ENCODE measurements around the gene RNF220. TPM values are rescaled to one million over a fixed set of nuclear protein-coding genes. Genes with fewer than 3 reads are reported as not detected.

The RNF220 gene
- total and polyA plus RNA-seq, 2 of the 13 experiments (the other 11 are each of a cell fraction or from before 2014, with no cell fraction given), result 48.2 to 72.1 TPM

DNA sequence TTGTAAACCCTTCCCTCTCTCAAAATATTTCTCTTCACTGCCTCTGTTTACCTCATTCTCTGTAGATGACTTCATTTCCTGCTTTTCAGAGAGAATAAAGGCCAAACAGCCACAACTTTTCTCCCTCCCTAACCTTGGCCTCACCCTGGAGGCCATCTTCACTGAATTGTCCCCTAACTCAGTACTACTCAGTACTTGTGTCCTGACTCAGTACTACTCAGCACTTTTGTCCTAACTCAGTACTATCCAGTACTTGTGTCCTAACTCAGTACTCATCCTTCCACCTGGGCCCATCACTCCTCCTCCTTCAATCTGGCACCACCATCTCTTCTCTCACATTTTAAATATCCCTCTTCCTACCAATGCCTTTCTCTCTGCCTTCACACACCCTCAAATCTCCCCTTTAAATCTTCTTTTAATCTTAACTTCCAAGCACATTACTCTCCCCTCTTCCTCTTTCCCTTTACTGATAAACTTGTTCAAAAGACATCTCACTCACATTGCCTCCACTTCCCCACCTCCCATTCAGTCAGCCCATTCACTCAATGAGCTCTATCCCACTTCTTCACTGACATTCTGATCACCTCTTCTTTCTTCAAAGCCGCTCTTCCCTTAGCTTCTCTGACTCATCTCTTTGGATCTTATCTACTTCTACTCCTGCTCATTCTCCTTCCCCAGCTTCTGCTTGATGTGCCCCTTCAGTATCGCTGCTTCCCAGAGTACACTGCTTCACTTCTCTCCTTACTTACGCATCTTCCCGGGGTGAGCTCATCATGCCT lies 121.4 kb downstream of the RNF220 start:
- no TSS peak for BruUV-seq (replicated peaks)
- ATAC-seq (no peak), DNase-seq (ENCODE audit: low spot score) (no peak), FAIRE-seq (no peak)
- intact Hi-C loops (cut with micrococcal nuclease; ENCODE audit: unreplicated experiment), result no loop called here
- H3K27me3 ChIP-seq (ENCODE audit: control insufficient read depth in 1 of 2, insufficient read depth in 2 of 2, low read length in 2 of 2), result no peaks in the 10 kb centered on the region
- no peak for TF ChIP-seq ZNF446 (CRISPR knock-in tag; IDR thresholded peaks at IDR 0.05)
- peak; percentile 93 for TF ChIP-seq ZSCAN21 (CRISPR knock-in tag; IDR thresholded peaks at IDR 0.05; ENCODE audit: borderline replicate concordance)
- H2AFZ ChIP-seq (ENCODE audit: low read length), result no peak overlapping the region
- CTCF ChIA-PET (ENCODE audit: low intra/inter-chr PET ratio, low total read pairs), result no interaction called here
- POLR2A ChIA-PET, result no interaction called here
- H3K9ac ChIP-seq (ENCODE audit: insufficient read depth, low read depth, low read length), result no peak overlapping the region
- no peak overlapping the region for H3K4me3 ChIP-seq (replicated peaks in 1 of 3; ENCODE audit: insufficient read depth in 1 of 3, low read depth in 2 of 3, low read length in 3 of 3)
- H3K27ac ChIP-seq (ENCODE audit: extremely low read length, insufficient read depth, low read length), result no peak overlapping the region
- H3K79me2 ChIP-seq (ENCODE audit: insufficient read depth, low read length), result no peaks in the 10 kb centered on the region
- in situ Hi-C loops (cut with HindIII; ENCODE audit: extremely low pct_ligation_motif_present, low pct_unique_long_range_greater_than_20kb), result no loop called here
- no peak overlapping the region for H3K4me2 ChIP-seq (ENCODE audit: low read depth, low read length)
- no peaks in the 10 kb centered on the region for H3K9me3 ChIP-seq (ENCODE audit: low read length)
- no peaks in the 10 kb centered on the region for H4K20me1 ChIP-seq (ENCODE audit: insufficient read depth, low read length)
- 76% methylated on average over 4 of the region's 4 CpGs for WGBS (ENCODE audit: low lambda C conversion rate)
- peaks cover 6% of the 10 kb centered on the region for H3K4me1 ChIP-seq (ENCODE audit: insufficient read depth, low read length)
- H3K36me3 ChIP-seq (replicated peaks in 1 of 2; ENCODE audit: control insufficient read depth in 1 of 2, insufficient read depth in 2 of 2, low read length in 2 of 2), result peaks cover 0 to 3% of the 10 kb centered on the region in 2 experiments; a peak in 2 of 5 replicates

DNA sequence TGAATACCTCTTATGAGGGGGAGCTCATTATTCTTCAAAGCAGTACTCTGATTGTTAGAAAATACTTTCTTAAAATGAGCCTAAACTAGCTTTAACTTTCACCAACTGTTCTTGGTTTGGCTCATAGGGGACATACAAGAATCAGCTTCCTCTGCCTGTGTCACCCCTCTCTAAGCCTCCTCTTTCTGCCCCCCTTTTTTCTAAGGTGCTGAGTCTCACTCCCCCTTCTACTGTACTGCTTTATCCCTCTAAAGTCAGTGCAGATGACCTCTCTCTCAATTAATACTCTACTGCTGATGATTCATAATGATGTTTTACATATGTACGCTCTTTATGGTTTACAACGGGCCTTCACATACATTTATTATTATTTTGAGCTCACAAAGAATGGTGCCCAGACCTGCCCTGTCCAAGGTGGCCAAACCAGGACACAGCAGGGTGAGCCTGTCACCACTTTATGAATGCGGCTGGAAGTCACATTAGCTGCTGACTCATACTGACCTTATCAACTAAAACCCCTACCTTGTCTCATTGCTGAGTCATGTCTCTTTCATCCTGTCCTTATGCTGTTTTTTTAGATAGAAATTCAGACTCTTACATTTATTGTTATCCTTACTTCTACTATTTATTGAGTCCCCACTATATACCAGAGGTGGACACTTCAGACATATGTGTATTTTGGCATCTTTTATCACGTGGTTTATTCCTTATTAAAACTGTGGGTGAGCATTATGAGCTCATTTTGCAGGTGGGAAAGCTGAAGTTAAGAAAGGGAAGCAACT lies 126.9 kb downstream of the RNF220 start:
- peak; percentile 44 for FAIRE-seq
- no TSS peak for BruUV-seq (replicated peaks)
- TF ChIP-seq NR2F6 (IDR thresholded peaks at IDR 0.05) (no peak), NR2F6 (CRISPR knock-in tag; IDR thresholded peaks at IDR 0.05) (peak; percentile 58), MAFK (conservative IDR thresholded peaks at IDR 0.05 in 1 of 2, IDR thresholded peaks at IDR 0.05 in 1 of 2; ENCODE audit: low read length in 2 of 2) (peak; percentile 78 to 84), ZEB1 (IDR thresholded peaks at IDR 0.05; ENCODE audit: insufficient replicate concordance, low read depth) (no peak)
- TF ChIP-seq, protein P1, sequence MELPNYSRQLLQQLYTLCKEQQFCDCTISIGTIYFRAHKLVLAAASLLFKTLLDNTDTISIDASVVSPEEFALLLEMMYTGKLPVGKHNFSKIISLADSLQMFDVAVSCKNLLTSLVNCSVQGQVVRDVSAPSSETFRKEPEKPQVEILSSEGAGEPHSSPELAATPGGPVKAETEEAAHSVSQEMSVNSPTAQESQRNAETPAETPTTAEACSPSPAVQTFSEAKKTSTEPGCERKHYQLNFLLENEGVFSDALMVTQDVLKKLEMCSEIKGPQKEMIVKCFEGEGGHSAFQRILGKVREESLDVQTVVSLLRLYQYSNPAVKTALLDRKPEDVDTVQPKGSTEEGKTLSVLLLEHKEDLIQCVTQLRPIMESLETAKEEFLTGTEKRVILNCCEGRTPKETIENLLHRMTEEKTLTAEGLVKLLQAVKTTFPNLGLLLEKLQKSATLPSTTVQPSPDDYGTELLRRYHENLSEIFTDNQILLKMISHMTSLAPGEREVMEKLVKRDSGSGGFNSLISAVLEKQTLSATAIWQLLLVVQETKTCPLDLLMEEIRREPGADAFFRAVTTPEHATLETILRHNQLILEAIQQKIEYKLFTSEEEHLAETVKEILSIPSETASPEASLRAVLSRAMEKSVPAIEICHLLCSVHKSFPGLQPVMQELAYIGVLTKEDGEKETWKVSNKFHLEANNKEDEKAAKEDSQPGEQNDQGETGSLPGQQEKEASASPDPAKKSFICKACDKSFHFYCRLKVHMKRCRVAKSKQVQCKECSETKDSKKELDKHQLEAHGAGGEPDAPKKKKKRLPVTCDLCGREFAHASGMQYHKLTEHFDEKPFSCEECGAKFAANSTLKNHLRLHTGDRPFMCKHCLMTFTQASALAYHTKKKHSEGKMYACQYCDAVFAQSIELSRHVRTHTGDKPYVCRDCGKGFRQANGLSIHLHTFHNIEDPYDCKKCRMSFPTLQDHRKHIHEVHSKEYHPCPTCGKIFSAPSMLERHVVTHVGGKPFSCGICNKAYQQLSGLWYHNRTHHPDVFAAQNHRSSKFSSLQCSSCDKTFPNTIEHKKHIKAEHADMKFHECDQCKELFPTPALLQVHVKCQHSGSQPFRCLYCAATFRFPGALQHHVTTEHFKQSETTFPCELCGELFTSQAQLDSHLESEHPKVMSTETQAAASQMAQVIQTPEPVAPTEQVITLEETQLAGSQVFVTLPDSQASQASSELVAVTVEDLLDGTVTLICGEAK (IDR thresholded peaks at IDR 0.05), result no peak
- TF ChIP-seq, protein P1 (CRISPR knock-in tag; IDR thresholded peaks at IDR 0.05), result no peak

More for the DNA sequence above, 126.9 kb downstream of the RNF220 start:
- in situ Hi-C loops (cut with HindIII; ENCODE audit: extremely low pct_ligation_motif_present, low pct_unique_long_range_greater_than_20kb), result no loop called here
- peaks cover 24% of the 10 kb centered on the region for H3K4me1 ChIP-seq (ENCODE audit: insufficient read depth, low read length)
- no peak overlapping the region for H2AFZ ChIP-seq (ENCODE audit: low read length)
- no peaks in the 10 kb centered on the region for H3K79me2 ChIP-seq (ENCODE audit: insufficient read depth, low read length)
- POLR2A ChIA-PET, result no interaction called here
- H3K27ac ChIP-seq (ENCODE audit: extremely low read length, insufficient read depth, low read length), result no peak overlapping the region
- no peaks in the 10 kb centered on the region for H3K9me3 ChIP-seq (ENCODE audit: low read length)
- peaks cover 0 to 3% of the 10 kb centered on the region in 2 experiments; a peak in 1 of 5 replicates for H3K36me3 ChIP-seq (replicated peaks in 1 of 2; ENCODE audit: control insufficient read depth in 1 of 2, insufficient read depth in 2 of 2, low read length in 2 of 2)
- no peak overlapping the region for H3K9ac ChIP-seq (ENCODE audit: insufficient read depth, low read depth, low read length)
- no peak overlapping the region for H3K4me3 ChIP-seq (replicated peaks in 1 of 3; ENCODE audit: insufficient read depth in 1 of 3, low read depth in 2 of 3, low read length in 3 of 3)
- CTCF ChIA-PET (ENCODE audit: low intra/inter-chr PET ratio, low total read pairs), result no interaction called here
- WGBS (ENCODE audit: low lambda C conversion rate), result 21% methylated on average over 4 of the region's 4 CpGs
- ATAC-seq (peak; percentile 77), DNase-seq (ENCODE audit: low spot score) (peak; percentile 74)
- intact Hi-C loops (cut with micrococcal nuclease; ENCODE audit: unreplicated experiment), result no loop called here
- H4K20me1 ChIP-seq (ENCODE audit: insufficient read depth, low read length), result 0 out of 2 replicates have a peak, but pooled peaks cover 5% of the 10 kb centered on the region
- 0 out of 2 replicates have a peak overlapping the region, but pooled peaks have one; percentile 23 for H3K4me2 ChIP-seq (ENCODE audit: low read depth, low read length)
- no peaks in the 10 kb centered on the region for H3K27me3 ChIP-seq (ENCODE audit: control insufficient read depth in 1 of 2, insufficient read depth in 2 of 2, low read length in 2 of 2)
